IPS-11a (cell line): ENCODE measurements around the gene CDX1.

Source experiments
- H3K4me3 ChIP-seq: one replicate; pipeline ENCODE4 v1.5.1; 2013; ENCODE audit warnings: low read depth, low read length, control low read depth

The CDX1 gene

GRCh38 chr5:150203832-150204589 is 37.4 kb downstream of the CDX1 start:
- no peak overlapping the region for H3K4me3 ChIP-seq

- H3K4me3 ChIP-seq = no peak overlapping the region
These were observed 38.0 kb downstream of the CDX1 start for GRCh38 chr5:150204590-150204960.

GRCh38 chr5:150206098-150206778 is 39.7 kb downstream of the CDX1 start:
- H3K4me3 ChIP-seq = no peak overlapping the region

GRCh38 chr5:150206779-150207115 is 40.2 kb downstream of the CDX1 start:
- no peak overlapping the region for H3K4me3 ChIP-seq

GRCh38 chr5:150208187-150209098 is 41.9 kb downstream of the CDX1 start:
- no peak overlapping the region for H3K4me3 ChIP-seq

- no peak overlapping the region for H3K4me3 ChIP-seq
These were observed 42.6 kb downstream of the CDX1 start for GRCh38 chr5:150209099-150209635.

GRCh38 chr5:150210644-150211043 is 44.1 kb downstream of the CDX1 start:
- H3K4me3 ChIP-seq = no peak overlapping the region

GRCh38 chr5:150211156-150212030 is 44.8 kb downstream of the CDX1 start:
- no peak overlapping the region for H3K4me3 ChIP-seq

GRCh38 chr5:150213530-150213929 is 47.0 kb downstream of the CDX1 start:
- no peak overlapping the region for H3K4me3 ChIP-seq

- H3K4me3 ChIP-seq = no peak overlapping the region
These were observed 47.7 kb downstream of the CDX1 start for GRCh38 chr5:150214289-150214688.

GRCh38 chr5:150215979-150216944 is 49.7 kb downstream of the CDX1 start:
- no peak overlapping the region for H3K4me3 ChIP-seq

- H3K4me3 ChIP-seq = no peak overlapping the region
These were observed 50.5 kb downstream of the CDX1 start for GRCh38 chr5:150217038-150217437.

GRCh38 chr5:150217873-150218692 is 51.5 kb downstream of the CDX1 start:
- H3K4me3 ChIP-seq = no peak overlapping the region

GRCh38 chr5:150218693-150219035 is 52.1 kb downstream of the CDX1 start:
- H3K4me3 ChIP-seq = no peak overlapping the region

- H3K4me3 ChIP-seq = no peak overlapping the region
These were observed 52.6 kb downstream of the CDX1 start for GRCh38 chr5:150219142-150219541.

GRCh38 chr5:150219861-150220260 is 53.3 kb downstream of the CDX1 start:
- no peak overlapping the region for H3K4me3 ChIP-seq

GRCh38 chr5:150221471-150221870 is 54.9 kb downstream of the CDX1 start:
- no peak overlapping the region for H3K4me3 ChIP-seq

GRCh38 chr5:150222906-150223305 is 56.3 kb downstream of the CDX1 start:
- no peak overlapping the region for H3K4me3 ChIP-seq

GRCh38 chr5:150223474-150223873 is 56.9 kb downstream of the CDX1 start:
- no peak overlapping the region for H3K4me3 ChIP-seq
